TTC549 (cell line): ENCODE results near the gene NKPD1.

Source experiments
- FAIRE-seq: peaks from 2 replicates; lab custom pipeline; 2012; peaks lifted over from hg19 to GRCh38; lab: Jason Lieb, UNC

The NKPD1 gene

GRCh38 chr19:45115809-45116615 lies 44.8 kb downstream of the NKPD1 start:
- FAIRE-seq = no peak

GRCh38 chr19:45114116-45114515 lies 46.7 kb downstream of the NKPD1 start:
- no peak for FAIRE-seq

GRCh38 chr19:45113628-45114027 lies 47.2 kb downstream of the NKPD1 start:
- no peak for FAIRE-seq

- no peak for FAIRE-seq
Observed at GRCh38 chr19:45112111-45112827, 48.5 kb downstream of the NKPD1 start.
